Measurements from ENCODE around the gene STARD9.

The STARD9 gene

DNA sequence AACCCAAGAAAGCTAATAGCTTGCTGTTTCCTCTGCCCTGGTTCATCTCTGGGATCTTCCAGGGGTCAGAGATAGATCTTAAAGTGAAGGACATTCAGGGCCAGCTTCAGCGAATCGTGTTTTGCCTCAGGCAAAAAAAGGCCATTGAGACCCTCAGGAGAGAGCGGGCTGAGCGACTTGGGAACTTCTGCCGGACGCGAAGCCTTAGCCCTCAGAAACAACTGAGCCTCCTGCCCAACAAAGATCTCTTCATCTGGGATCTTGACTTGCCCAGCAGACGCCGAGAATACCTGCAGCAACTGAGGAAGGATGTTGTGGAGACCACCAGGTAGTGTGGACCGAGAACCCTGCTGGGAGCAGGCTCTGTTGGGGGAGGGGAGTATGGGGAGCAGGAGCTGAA is 119.0 kb downstream of the STARD9 start:
- no peak for DNase-seq (ENCODE audit: low read depth)

DNA sequence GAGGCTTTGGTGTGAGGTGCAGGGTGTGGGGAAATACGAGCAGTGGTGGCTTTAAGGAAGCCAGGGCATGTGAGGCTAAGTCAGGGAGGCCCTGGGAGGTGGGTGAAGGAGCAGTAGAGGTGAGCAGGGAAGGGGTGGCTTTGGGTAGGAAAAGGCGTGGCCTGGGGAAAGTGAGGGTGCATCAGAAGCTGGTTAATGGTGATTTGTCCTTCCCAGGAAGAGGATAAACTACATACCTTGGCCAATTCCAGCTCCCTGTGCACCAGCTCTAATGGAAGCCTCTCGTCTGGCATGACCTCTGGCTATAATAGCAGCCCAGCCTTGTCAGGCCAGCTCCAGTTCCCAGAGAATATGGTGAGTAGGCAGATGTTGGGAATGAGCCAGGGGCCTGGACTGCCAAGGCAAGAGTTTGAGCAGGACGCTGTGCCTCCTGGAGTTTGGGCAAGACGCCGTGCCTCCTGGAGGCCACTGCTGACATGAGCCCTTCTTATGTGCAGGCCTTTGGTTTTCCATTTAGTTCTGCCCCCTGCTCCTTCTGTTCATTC is 120.2 kb downstream of the STARD9 start:
- no peak for DNase-seq (ENCODE audit: low read depth)

DNA sequence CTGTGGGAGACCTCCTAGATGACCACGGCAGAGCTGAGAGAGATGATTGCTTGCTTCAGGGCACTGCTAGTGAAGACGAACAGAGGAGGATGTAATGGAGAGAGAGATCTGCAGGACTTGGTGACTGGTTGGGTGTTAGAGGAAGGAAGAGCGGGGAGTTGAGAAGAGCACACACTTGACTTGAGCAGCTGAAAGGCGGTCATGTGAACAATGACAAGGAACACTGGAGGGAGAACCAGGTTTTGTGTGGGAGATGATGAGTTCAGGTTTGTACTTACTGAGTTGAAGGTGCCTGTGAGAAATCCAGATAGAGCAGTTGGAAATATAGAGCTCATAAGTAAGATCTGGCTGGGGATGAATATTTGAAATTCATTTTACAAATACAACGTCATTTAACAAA is 121.2 kb downstream of the STARD9 start:
- DNase-seq (ENCODE audit: low read depth), result no peak

DNA sequence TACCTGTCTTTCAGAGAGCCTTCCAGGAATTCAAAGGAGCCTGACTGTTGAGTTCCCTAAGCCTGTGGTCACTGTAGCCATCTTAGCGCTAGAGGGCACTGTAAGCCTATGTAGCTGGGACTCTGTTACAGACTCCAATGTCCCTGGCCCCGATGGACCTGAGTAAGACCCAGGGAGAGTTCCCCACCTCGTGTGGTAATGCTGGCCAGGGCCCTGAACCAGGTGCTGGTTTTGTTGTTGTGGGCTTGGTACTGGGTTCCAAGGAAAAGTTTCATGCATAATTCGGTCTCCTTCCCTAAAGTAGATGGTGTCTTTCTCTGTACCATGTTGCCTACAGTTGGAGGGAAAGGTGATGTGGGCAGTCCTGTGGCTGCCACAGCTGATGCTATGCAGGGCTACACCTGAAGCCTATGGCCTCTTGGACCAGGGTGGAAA is 129.1 kb downstream of the STARD9 start:
- peak; percentile 47 for DNase-seq (ENCODE audit: low read depth)

DNA sequence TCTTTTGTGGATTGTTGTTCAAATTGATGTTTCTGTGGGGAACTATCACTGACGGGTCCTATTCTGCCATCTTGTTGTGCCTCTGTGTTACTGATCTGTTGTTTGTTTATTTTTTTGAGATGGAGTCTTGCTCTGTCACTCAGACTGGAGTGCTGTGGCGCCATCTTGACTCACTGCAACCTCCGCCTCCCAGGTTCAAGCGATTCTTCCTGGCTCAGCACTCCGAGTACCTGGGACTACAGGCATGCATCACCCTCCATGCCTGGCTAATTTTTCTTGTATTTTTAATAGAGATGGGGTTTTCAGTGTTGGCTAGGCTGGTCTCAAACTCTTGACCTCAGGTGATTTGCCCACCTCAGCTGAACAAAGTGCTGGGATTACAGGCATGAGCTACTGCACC is 129.9 kb downstream of the STARD9 start:
- DNase-seq (ENCODE audit: low read depth), result no peak

DNA sequence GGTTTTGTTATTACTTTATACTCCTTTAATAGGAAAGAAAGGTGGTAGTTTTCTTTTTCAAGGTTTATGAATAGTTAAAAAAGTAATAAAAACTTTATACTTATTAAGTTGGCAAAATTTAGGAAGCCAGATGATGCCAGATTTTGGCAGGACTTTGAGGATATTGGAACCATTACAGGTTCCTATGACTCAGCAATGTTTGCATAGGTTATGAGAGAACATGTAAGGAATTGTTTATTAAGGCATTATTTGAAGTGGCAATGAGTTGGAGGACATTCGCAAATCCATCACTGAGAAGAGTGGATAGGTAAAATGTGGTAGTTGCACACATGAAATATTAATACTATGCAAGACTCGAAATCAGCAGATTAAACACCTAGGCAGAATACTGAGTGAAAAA is 131.7 kb downstream of the STARD9 start:
- no peak for DNase-seq (ENCODE audit: low read depth)

DNA sequence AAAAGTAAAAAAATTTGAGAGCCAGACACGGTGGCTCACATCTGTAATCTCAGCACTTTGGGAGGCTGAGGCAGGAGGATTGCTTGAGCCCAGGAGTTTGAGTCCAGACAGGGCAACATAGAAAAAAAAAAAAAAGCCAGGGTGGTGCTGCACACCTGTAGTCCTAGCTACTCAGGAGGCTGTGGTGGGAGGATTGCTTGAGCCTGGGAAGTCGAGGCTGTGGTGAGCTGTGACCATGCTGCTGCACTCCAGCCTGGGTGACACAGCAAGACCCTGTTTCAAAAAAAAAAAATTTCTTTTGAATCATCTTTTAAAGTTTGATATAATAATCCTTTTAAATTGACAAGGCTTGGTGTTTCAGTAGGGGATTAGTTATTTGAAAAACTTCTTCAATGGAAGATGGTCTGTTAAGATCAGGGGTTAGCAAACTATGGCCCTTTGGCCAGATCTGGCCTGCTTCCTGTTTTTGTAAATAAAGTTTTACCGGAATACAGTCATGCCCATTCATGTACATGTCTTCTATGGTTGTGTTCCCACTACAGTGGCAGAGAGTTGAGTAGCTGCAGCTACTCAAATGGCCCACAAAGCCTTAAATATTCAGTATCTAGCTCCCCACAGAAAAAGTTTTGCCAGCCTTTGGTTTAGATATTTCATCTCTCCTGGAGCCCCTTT is 132.6 kb downstream of the STARD9 start:
- DNase-seq (ENCODE audit: low read depth), result no peak

DNA sequence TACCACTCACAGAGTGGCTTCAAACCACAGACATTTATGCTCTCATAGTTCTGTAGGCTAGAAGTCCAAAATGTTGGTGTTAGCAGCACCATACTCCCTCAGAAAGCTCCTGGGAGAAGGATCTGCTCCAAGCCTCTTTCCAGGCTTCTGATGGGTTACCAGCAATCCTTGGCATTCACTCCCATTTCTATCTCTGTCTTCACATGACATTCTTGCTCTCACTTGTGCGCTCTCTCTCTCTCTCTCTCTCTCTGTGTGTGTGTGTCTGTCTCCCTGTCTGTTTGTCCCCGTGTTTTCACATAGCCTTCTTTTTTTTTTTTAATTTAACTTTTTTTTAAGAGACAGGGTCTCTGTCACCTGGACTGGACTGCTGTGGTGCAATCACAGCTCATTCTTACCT is 135.3 kb downstream of the STARD9 start:
- DNase-seq (ENCODE audit: low read depth), result no peak

DNA sequence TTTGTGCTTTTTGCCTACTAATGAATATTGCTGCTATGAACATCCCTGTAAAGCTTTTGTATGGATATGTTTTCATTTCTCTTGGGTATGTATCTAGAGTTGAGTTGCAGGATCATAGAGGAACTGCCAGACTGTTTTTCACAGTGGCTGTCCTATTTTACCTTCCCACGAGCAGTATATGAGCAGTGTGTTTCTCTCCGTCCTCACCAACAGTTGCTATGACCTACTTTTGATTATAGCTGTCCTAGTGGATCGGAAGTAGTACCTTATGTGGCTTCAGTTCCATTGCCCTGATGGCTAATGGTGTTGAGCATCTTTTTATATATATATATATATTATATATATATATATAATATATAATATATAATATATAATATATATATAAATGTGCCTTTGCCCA is 136.3 kb downstream of the STARD9 start:
- DNase-seq (ENCODE audit: low read depth), result no peak

DNA sequence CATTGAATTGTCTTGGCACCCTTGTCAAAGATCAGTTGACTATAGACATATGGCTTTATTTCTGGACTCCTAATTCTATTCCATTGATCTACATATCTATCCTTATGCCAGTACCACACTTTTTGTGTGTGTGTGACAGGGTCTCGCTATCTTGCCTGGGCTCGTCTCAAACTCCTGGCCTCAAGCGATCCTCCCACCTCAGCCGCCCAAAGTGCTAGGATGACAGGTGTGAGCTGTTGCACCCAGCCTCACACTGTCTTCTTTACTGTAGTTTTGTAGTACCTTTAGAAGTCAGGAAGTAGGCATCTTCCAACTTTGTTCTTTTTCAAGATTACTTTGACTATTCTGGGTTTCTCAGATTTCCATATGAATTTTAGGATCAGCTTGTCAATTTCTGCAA is 137.2 kb downstream of the STARD9 start:
- no peak for DNase-seq (ENCODE audit: low read depth)

DNA sequence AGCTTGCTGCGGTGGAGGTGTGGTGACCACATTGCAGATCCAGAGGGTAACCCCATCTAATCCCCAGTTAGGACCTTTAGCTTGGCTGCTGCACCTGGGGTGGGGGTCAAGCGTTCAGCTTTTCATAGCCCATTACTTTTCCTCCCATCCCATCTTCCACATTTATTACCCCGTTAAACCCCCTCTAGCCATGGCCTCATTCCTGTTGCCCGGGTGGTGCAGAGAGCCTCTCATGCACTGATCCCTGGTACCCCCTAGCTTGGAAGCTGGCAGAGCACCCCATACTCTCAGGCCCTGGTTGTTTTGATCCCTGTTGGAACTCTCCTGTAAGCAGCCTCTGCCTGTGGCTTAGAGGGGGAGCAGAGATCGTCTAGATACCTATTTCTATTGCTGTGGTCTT is 140.7 kb downstream of the STARD9 start:
- DNase-seq (ENCODE audit: low read depth), result no peak

DNA sequence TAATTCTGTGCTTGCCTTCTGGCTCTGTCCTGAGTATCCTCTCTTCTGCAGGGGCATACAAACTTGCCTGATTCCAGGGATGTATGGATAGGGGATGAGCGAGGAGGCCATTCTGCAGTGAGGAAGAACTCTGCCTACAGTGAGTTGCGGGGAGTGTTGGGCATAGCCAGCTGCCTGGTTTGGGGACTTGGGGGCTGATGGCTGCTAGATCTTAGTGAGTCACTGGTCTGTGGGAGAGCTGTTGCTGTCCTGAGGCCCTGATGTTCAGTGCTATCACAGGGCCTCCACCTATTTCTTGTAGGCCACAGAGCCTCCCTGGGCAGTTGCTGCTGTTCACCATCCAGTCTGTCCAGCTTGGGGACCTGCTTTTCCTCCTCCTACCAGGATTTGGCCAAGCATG is 141.2 kb downstream of the STARD9 start:
- no peak for DNase-seq (ENCODE audit: low read depth)

DNA sequence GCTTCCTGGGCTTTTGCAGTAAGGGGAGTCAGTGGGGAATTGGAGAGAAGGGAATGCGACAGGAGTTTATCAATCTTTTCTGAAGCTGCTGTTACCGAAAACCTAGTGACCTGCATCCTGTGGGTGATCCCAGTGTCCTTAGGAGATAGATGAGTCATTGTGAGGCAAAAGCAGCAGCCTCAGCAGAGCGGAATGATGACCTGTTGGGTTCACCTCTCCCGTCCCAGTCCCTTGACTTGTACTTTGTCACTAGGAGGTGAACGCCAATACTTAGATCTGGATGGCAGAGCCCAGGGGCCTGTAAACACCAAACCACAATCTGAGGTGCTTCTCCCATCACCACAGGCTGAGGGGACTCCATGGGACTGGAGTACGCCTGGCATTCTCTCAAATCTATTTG is 143.6 kb downstream of the STARD9 start:
- DNase-seq (ENCODE audit: low read depth), result no peak

DNA sequence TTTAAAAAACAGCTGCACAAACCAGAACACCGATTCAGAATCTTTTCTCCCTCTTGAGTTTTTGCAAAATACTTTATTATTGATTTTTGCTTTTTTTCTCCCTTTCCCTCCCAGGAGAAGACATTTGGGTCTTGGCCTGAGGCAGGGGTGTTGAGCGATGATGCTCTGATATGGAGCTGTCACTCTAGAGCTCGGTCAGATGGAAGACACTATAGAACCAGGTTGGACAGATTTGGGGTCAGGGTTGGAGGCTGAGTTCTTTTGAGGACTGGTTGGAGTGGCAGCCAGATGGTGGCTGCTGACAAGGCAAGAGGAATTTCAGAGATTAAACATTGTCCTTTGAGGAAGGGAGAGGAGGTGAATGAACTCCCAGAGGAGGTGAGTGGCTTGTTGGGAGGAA is 144.7 kb downstream of the STARD9 start:
- DNase-seq (ENCODE audit: low read depth), result no peak

DNA sequence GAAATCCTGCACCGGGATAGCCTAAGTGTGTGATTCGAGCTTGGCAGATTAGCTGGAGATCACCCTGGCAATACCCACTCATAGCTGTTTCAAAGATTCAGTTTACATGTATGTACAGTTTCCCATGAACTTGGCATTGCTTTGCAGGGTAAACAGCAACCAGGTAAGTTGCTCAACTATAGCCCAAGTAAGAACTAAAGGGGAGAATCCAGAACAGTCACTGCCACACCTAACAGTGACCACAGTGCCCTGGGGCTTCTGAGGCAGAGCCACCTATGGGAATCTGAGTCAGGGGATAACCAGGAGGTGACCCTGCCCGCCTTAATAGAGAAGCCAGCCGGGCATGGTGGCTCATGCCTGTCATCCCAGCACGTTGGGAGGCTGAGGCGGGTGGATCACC is 145.6 kb downstream of the STARD9 start:
- no peak for DNase-seq (ENCODE audit: low read depth)

DNA sequence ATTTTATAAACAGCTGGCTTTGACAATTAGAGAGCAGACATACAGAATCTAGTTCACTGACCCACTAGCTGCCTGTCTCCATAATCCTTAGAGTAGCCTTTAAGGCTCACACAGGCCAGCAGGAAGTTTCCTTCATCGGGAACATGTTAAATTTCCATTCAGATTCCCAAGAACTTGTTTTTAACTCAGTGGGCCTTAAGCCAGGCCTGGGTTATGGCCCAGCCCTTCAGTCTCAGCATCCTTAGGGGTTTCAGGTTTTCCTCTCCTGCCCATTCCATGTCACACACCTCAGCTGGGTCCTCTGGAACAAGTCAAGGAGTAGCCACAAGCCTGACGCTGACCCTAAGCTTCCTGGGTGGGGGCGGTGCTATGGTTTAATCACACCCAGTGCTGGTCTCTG is 146.5 kb downstream of the STARD9 start:
- no peak for DNase-seq (ENCODE audit: low read depth)

DNA sequence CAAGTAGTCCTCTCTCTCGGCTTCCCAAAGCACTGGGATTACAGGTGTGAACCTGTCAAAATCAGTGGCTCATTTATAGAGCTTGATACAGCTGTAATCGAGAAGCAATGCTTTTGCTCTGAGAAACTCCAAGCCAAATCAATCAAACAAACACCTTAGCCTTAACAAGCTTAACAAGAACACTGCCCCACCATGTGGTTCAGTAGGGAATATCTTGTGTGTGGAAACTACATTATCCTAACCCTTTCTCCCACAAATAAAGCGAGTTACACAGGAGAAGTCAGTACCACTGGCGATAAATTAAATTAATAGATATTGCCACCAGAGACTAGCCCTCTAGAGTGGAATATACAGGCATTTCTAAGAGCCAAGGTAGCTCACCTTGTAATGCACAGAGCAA is 147.7 kb downstream of the STARD9 start:
- DNase-seq (ENCODE audit: low read depth), result no peak

DNA sequence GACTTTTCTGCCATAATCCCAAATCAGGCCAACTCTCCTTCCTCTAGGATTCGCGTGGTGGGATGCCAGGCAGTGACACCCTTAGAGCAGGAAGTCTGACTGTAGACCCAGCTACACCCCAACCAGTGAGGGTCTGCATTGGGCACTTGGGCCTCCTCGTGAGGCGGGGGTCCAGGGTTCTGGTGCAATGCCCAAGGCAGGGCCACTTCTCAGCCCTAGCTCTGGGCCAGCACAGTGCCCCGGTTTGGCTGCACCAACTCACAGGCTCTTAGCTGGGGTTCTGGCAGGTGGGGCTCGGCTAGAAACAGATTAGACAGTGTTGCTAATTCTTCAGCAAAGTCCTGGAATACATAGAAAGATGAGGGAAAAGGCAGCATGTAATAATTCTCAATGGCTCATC is 148.9 kb downstream of the STARD9 start:
- DNase-seq (ENCODE audit: low read depth), result no peak

DNA sequence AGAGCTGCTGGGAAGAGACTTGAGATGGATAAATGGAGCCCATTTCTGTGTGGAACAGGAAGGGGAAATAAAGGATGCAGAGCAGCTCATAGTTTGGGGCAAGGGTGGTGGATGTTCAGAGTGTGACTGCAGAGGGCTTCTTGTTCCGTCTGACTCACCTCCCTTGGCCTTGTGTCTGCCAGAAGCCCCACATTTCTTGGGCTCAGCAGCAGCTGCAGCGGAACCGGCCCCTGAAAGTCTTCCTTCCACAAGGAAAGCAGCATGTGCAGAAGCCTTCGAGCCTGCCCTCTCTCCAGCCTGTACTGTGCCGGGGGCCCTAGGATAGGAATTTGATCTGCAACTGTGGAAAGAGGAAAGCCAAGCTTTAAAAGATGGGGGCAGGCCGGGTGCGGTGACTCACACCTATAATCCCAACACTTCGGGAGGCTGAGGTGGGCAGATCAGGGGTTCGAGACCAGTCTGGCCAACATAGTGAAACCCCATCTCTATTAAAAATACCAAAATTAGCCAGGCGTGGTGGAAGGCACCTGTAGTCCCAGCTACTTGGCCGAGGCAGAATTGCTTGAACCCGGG is 150.0 kb downstream of the STARD9 start:
- DNase-seq (ENCODE audit: low read depth), result no peak

DNA sequence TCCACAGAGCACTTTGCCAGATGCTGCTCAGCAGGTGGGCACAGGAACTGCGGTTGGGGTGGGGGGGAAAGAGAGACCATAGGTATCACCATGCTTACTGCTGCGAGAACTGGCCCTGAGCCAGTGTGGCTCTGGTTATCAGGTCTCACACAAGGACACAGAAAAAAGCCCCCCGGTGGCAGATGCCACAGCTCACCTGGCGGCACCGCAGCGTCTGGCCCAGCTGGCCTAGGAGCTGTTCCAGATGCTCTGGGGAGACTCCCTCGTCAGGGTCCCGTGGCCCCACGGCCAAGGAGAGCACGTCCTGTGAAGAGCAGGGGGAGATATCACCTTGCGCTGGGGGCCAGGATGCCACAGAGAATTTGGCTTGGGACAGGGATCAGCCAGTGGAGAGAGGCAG is 150.7 kb downstream of the STARD9 start:
- DNase-seq (ENCODE audit: low read depth), result no peak

DNA sequence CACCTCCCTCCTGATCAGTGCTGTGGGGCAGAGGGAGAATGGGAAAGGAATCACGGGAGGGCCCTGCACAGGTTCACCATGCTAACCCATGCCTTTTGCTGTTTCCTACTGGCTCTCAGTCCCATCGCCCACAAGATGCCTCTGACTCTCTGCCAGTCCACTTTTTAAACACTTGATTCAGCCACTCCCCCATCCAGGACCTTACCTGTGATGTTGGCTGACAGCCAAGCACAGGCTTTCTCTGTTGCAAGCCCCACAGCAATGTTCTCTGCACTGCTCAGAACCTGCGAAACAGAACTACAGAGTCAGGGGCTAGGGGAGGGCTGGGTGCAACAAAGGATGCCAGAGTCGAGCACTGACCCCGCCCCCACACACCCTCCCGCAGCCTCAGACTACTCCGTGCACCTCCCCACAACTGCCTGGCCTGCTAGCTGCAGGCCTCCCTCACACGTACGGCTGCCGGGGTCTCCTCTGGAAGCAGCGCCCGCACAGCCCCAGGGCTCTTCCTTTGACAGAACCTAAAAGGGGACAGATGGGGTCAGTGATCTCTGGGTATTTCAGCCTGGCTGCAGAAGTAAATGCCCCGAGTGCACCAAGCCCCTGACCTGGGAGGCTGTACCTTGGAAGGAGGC is 152.5 kb downstream of the STARD9 start:
- no peak for DNase-seq (ENCODE audit: low read depth)

DNA sequence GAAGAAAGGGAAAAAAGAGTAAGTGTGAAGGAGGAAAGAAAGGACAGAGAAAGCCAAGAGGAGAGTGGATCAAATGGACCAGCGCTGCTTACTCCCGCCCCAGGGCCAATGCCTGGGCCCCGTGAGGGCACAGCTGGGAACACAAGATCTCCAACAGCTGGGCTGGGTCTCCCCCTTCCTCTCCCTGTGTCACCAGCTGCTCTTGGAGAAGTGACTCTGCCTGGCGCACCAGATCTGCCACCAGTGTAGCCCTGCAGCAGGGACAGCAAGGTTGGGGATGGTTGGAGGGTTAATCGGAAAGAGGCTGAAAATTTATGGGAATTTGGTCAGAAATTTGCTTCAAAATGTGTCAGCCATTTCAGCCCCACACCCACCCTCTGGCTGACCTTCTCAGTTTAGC is 153.2 kb downstream of the STARD9 start:
- DNase-seq (ENCODE audit: low read depth), result no peak

DNA sequence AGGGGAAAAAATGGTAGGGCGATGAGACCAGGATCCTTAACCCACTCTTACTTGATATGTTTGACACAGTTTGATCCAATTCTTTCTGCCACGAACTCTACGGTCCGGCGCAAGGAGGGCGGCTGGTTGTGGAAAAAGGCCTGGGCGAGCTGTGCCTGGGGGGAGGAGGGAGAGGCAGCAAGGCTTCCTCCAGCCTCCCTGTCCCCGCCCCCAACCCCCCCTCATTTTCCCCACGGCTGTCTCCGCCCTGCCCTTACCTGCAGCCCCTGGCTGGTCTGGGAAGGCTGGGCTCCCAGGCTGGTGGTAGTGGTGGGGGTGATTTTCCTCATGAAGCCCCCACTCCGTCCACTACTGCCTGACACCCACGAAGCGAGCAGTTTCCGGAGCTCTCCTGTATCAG is 153.6 kb downstream of the STARD9 start:
- no peak for DNase-seq (ENCODE audit: low read depth)

DNA sequence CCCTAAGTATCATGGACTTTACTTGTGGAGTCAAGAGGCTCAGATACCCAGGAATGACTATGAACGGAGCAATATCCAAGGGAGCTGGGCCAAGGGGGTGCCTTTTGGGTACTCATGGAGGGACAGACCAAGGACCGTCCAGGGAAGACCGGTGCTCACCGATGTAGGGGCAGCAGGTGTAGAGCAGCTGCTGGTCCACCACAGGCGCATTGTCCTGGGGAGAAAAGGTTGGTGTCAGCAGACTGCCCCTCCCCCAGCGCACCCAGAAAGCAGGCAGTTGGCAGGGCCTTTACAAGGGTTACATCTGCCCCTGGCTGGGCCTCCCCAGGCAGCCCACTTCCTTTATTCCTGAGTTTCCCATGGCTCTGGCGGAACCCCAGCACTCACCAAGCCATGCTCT is 154.0 kb downstream of the STARD9 start:
- DNase-seq (ENCODE audit: low read depth), result no peak

Measured in activated T-cell treated with anti-CD3 and anti-CD28 coated beads for 24 hours (primary cell).